Ovary (tissue), 3 donors: ENCODE data around the gene RAB27A.

Experiments used
- CTCF ChIP-seq, 3 donors: fragments of 450-650 bp in 2 of 3; fragments of 200-600 bp in 1 of 3; IDR thresholded peaks; one replicate each; pipeline versions ENCODE4 v1.5.1 to v1.8.0; 2016 to 2022; ENCODE audit warnings: antibody characterized with exemption in 3 of 3, mild to moderate bottlenecking in 1 of 3
- EP300 ChIP-seq: sonication (generic); formaldehyde crosslinking; IDR thresholded peaks from one replicate; pipeline ENCODE4 v1.6.1; 2017; ENCODE audit warnings: antibody characterized with exemption
- POLR2A ChIP-seq: fragments of 450-650 bp; IDR thresholded peaks from one replicate; pipeline ENCODE4 v1.6.1; 2017; ENCODE audit warnings: antibody characterized with exemption, mild to moderate bottlenecking, moderate library complexity
- donor health status: DM: no; HTN: no; CAD: no.

- TF ChIP-seq EP300 (no peak), POLR2A (no peak), CTCF (IDR thresholded peaks at IDR 0.05) (no peak)
Measured at GRCh38 chr15:55246567-55246966, 43.0 kb downstream of the RAB27A start.
